HepG2 (cell line): ENCODE data around the gene ZP2.

Experiments
- SIN3A ChIP-seq: IDR thresholded peaks from 2 replicates; pipeline ENCODE4 v1.6.1; 2011; ENCODE audit warnings: low read depth, mild to moderate bottlenecking, control low read depth, low read length, borderline replicate concordance
- TCF7L2 ChIP-seq: IDR thresholded peaks from 2 replicates; pipeline ENCODE4 v1.6.1; 2011; ENCODE audit warnings: mild to moderate bottlenecking, low read depth, low read length, moderate library complexity

GRCh38 chr16:21235199-21235585 lies 23.8 kb upstream of the ZP2 start:
- TF ChIP-seq TCF7L2 (no peak), SIN3A (no peak)
